ENCODE data around the gene KRT79.

KRT79 gene

GRCh38 chr12:52788192-52788875 is 45.8 kb downstream of the KRT79 start:
- no peak for DNase-seq

GRCh38 chr12:52787324-52788191 is 46.6 kb downstream of the KRT79 start:
- DNase-seq, result no peak

GRCh38 chr12:52784909-52785308 is 49.2 kb downstream of the KRT79 start:
- no peak for DNase-seq

GRCh38 chr12:52783563-52784316 is 50.4 kb downstream of the KRT79 start:
- DNase-seq, result no peak

- no peak for DNase-seq
These were observed 51.6 kb downstream of the KRT79 start for GRCh38 chr12:52782502-52782901.

GRCh38 chr12:52781399-52782082 is 52.6 kb downstream of the KRT79 start:
- DNase-seq, result no peak

GRCh38 chr12:52779914-52780313 is 54.2 kb downstream of the KRT79 start:
- no peak for DNase-seq

GRCh38 chr12:52778833-52779232 is 55.3 kb downstream of the KRT79 start:
- DNase-seq, result no peak

- DNase-seq, result no peak
These were observed 56.5 kb downstream of the KRT79 start for GRCh38 chr12:52777566-52777965.

- no peak for DNase-seq
These were observed 57.2 kb downstream of the KRT79 start, which contains the start of gene KRT76 for GRCh38 chr12:52776913-52777395. Gene KRT76, minus strand, starts transcription at chr12:52777345. Its CDS starts 54 bp downstream, at chr12:52777291.

GRCh38 chr12:52776435-52776834 is 57.7 kb downstream of the KRT79 start:
- DNase-seq, result no peak

- no peak for DNase-seq
These were observed 59.4 kb downstream of the KRT79 start for GRCh38 chr12:52774629-52775250.

GRCh38 chr12:52772772-52773171 is 61.3 kb downstream of the KRT79 start:
- DNase-seq, result no peak

- DNase-seq, result no peak
These were observed 61.9 kb downstream of the KRT79 start for GRCh38 chr12:52772188-52772587.

GRCh38 chr12:52771505-52771904 is 62.6 kb downstream of the KRT79 start:
- DNase-seq, result no peak

Data from left hindlimb (tissue), 1 donor.